ENCODE data around the gene KRT28. TPM values are rescaled to one million over a fixed set of nuclear protein-coding genes. Genes with fewer than 3 reads are reported as not detected.

KRT28 gene
- total RNA-seq, 2 donors from 2014 or later, result not detected

DNA sequence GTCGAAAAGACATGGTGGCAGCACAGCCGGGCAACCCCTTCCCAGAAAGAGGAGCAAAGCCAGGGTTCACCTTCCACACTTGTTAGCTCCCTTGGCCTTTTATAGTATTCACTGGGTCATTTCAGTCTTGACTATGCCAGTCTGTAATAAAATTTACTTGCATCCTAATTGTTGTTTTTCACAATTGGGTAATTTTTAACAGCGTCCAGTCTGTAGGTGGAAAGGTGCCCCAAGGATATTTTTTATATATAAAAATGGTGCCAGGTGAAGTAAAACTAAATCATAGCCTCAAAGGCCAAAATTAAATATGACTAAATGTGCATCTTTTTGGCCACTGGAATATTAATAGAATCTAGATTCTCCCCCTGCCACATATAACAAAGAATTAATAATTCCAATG lies 27.7 kb downstream of the KRT28 start, which contains the start of gene KRT26:
Gene KRT26 (minus strand): TSS at position 101 of the 400 bp plus-strand sequence. CDS start 88 bp downstream, at position 13.
- no peaks in the 10 kb centered on the region for H3K36me3 ChIP-seq
- DNase-seq (ENCODE audit: low spot score), result no peak
- intact Hi-C loops (cut with DNase I), result no loop called here
- no peaks in the 10 kb centered on the region for H3K4me1 ChIP-seq (replicated peaks)
- WGBS, result 94% methylated on average over 3 of the region's 3 CpGs
- H3K4me3 ChIP-seq, result no peak within 1 kb of the TSS
- no peak for TF ChIP-seq POLR2A (IDR thresholded peaks at IDR 0.05)
- no peak for TF ChIP-seq POLR2AphosphoS5 (IDR thresholded peaks at IDR 0.05)
- TF ChIP-seq, protein P1, sequence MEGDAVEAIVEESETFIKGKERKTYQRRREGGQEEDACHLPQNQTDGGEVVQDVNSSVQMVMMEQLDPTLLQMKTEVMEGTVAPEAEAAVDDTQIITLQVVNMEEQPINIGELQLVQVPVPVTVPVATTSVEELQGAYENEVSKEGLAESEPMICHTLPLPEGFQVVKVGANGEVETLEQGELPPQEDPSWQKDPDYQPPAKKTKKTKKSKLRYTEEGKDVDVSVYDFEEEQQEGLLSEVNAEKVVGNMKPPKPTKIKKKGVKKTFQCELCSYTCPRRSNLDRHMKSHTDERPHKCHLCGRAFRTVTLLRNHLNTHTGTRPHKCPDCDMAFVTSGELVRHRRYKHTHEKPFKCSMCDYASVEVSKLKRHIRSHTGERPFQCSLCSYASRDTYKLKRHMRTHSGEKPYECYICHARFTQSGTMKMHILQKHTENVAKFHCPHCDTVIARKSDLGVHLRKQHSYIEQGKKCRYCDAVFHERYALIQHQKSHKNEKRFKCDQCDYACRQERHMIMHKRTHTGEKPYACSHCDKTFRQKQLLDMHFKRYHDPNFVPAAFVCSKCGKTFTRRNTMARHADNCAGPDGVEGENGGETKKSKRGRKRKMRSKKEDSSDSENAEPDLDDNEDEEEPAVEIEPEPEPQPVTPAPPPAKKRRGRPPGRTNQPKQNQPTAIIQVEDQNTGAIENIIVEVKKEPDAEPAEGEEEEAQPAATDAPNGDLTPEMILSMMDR (IDR thresholded peaks at IDR 0.05), result no peak
- H3K9me3 ChIP-seq, result no peaks in the 10 kb centered on the region
- H3K27ac ChIP-seq, result no peak within 1 kb of the TSS
- no peaks in the 10 kb centered on the region for H3K27me3 ChIP-seq (replicated peaks; ENCODE audit: insufficient read depth)

DNA sequence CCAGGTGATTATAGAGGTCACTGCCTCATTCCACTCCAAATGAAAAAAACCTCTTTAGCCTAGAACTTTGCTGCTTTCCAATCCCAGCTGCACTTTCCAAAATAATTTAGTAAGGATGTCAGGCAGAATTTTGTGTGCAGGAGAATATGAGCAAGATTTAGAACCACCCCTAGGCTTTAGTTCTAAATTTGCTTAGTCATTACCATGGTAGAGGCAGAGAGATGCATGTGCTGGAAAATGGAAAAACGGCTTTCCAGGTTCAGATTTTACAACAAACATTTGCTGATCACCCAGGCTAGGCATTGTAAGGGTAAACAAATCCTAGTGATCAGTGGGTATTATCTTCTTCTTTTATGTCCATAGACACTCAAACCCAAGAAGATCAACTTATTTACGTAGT lies 34.1 kb downstream of the KRT28 start:
- Histone ChIP-seq H3K4me1 (replicated peaks) (no peaks in the 10 kb centered on the region), H3K4me3 (no peak overlapping the region), H3K36me3 (no peaks in the 10 kb centered on the region), H3K27me3 (replicated peaks; ENCODE audit: insufficient read depth) (no peaks in the 10 kb centered on the region), H3K27ac (no peak overlapping the region), H3K9me3 (no peaks in the 10 kb centered on the region)
- intact Hi-C loops (cut with DNase I), result no loop called here
- 95% methylated on average over 2 of the region's 2 CpGs for WGBS
- DNase-seq (ENCODE audit: low spot score), result no peak
- TF ChIP-seq, protein P1 (IDR thresholded peaks at IDR 0.05), result no peak

DNA sequence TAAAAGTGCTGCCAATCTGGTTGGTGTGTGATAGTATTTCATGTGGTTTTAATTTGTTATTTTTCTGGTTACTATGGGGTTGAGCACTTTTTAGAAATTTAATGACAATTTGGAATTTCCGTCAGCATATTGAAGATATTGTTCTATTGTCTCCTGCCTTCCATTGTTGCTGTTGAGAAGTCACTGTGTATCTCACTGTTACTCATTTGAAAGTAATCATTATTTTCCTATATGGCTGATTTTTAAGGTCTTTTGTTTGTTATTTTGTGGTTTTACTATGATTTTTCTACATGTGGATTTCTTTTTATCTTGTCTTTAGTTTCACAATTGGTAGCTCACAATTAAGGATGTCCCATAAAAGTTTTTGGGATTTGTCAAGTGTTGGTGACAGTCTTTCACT lies 36.0 kb downstream of the KRT28 start:
- Histone ChIP-seq H3K4me1 (replicated peaks) (no peaks in the 10 kb centered on the region), H3K36me3 (no peaks in the 10 kb centered on the region), H3K27ac (no peak overlapping the region), H3K9me3 (no peaks in the 10 kb centered on the region), H3K4me3 (no peak overlapping the region), H3K27me3 (replicated peaks; ENCODE audit: insufficient read depth) (no peaks in the 10 kb centered on the region)
- WGBS, result 90% methylated on average over 1 of the region's 1 CpG
- TF ChIP-seq POLR2A (IDR thresholded peaks at IDR 0.05) (no peak), POLR2AphosphoS5 (IDR thresholded peaks at IDR 0.05) (no peak)
- TF ChIP-seq, protein P1 (IDR thresholded peaks at IDR 0.05), result no peak
- DNase-seq (ENCODE audit: low spot score), result no peak
- intact Hi-C loops (cut with DNase I), result no loop called here

DNA sequence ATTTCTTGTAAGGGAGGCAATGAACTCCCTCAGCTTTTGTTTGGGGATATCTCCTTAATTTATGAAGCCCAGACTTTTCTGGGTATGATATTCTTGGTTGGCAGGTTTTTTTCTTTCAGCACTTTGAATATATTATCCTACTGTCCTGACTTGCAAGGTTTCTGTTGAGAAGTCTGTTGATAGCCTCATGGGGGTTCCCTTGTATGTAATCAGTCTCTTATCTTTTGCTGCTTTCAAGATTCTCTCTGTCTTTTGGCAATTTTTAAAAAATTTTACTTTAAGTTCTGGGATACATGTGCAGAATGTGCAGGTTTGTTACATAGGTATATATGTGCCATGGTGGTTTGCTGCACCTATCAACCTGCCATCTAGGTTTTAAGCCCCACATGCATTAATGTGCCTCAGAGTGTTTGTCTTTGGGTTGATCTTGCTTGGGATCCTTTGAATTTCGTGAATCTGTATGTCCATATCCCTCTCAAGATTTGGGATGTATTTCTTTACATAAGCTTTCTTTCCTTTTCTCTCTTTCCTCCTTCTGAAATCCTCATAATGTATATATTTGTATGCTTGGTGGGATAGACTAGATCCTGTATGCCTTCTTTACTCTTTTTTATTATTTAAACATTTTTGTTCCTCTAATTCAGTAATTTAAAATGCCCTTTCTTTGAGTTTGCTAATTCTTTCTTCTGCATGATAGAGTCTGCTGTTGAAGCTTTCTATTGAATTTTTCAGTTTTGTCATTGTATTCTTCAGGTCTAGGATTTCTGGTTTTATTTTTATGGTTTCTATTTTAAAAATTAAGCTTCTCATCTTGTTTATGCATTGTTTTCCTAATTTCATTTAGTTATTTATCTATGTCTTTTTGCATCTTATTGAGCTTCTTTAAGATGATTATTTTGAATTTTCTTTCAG lies 39.4 kb downstream of the KRT28 start:
- Histone ChIP-seq H3K4me3 (no peak overlapping the region), H3K36me3 (no peaks in the 10 kb centered on the region), H3K27me3 (replicated peaks; ENCODE audit: insufficient read depth) (no peaks in the 10 kb centered on the region), H3K27ac (no peak overlapping the region), H3K4me1 (replicated peaks) (no peaks in the 10 kb centered on the region), H3K9me3 (no peaks in the 10 kb centered on the region)
- WGBS, result 36% methylated on average over 1 of the region's 1 CpG
- intact Hi-C loops (cut with DNase I), result no loop called here
- DNase-seq (ENCODE audit: low spot score), result no peak
- no peak for TF ChIP-seq POLR2AphosphoS5 (IDR thresholded peaks at IDR 0.05)
- no peak for TF ChIP-seq POLR2A (IDR thresholded peaks at IDR 0.05)
- TF ChIP-seq, protein P1 (IDR thresholded peaks at IDR 0.05), result no peak

DNA sequence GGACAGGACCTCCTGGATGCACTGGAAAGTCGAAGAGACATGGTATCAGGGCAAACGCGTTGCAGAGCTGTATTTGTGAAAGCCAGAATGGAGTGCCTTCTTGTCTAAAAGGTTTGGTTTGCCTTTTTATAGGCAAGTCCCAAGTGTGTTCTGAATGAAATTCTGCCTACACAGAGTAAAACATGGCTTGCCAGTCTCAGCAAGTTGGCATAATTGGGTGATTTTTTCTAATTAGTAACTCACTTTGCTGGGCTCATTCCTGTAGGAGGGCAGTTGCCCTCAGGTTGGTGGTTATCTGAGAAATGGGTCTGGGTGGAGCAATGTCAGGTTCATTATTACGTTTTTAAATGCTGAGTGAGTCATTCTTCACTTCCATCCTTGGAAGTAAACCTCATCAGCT lies 44.5 kb downstream of the KRT28 start, which contains the start of gene KRT25:
Gene KRT25 (minus strand): TSS at position 101 of the 400 bp plus-strand sequence. CDS start 60 bp downstream, at position 41.
- H3K4me3 ChIP-seq, result no peak within 1 kb of the TSS
- H3K4me1 ChIP-seq (replicated peaks), result no peaks in the 10 kb centered on the region
- TF ChIP-seq POLR2A (IDR thresholded peaks at IDR 0.05) (no peak), POLR2AphosphoS5 (IDR thresholded peaks at IDR 0.05) (no peak)
- TF ChIP-seq, protein P1 (IDR thresholded peaks at IDR 0.05), result no peak
- H3K36me3 ChIP-seq, result no peaks in the 10 kb centered on the region
- no peak for DNase-seq (ENCODE audit: low spot score)
- no peaks in the 10 kb centered on the region for H3K9me3 ChIP-seq
- 80% methylated on average over 4 of the region's 4 CpGs for WGBS
- H3K27me3 ChIP-seq (replicated peaks; ENCODE audit: insufficient read depth), result no peaks in the 10 kb centered on the region
- intact Hi-C loops (cut with DNase I), result no loop called here
- no peak within 1 kb of the TSS for H3K27ac ChIP-seq

All from prostate gland (tissue), 2 donors.